GM08714 (cell line): Measurements from ENCODE around the gene TBC1D5.
"Not testable (repeated sequence)": the region's sequence is repeated elsewhere in the genome, so short reads cannot be mapped to it uniquely, and the experiment has no call there.

Source experiments
- H3K4me3 ChIP-seq: fragments of 200-500 bp; sonication (Bioruptor generic); 2 replicates; pipeline ENCODE4 v1.5.1; 2014; ENCODE audit warnings: mild to moderate bottlenecking, low read length, inconsistent platforms
- ZNF274 ChIP-seq: IDR thresholded peaks from 2 replicates; pipeline ENCODE4 v1.6.1; 2012; ENCODE audit warnings: mild to moderate bottlenecking, low read depth, low read length

TBC1D5 gene

DNA sequence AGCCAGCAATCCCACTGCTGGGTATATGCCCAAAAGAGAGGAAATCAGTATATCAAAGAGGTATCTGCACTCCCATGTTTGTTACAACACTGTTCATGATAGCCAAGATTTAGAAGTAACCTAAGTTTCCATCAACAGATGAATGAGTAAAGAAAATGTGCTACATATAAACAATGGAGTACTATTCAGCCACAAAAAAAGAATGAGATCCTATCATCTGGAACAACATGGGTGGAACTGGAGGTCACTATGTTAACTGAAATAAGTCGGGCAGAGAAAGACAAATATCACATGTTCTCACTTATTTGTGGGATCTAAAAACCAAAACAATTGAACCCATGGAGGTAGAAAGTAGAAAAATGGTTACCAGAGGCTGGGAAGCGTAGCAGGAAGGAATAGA is 108.2 kb downstream of the TBC1D5 start:
- no peak overlapping the region for H3K4me3 ChIP-seq
- no peak for TF ChIP-seq ZNF274

DNA sequence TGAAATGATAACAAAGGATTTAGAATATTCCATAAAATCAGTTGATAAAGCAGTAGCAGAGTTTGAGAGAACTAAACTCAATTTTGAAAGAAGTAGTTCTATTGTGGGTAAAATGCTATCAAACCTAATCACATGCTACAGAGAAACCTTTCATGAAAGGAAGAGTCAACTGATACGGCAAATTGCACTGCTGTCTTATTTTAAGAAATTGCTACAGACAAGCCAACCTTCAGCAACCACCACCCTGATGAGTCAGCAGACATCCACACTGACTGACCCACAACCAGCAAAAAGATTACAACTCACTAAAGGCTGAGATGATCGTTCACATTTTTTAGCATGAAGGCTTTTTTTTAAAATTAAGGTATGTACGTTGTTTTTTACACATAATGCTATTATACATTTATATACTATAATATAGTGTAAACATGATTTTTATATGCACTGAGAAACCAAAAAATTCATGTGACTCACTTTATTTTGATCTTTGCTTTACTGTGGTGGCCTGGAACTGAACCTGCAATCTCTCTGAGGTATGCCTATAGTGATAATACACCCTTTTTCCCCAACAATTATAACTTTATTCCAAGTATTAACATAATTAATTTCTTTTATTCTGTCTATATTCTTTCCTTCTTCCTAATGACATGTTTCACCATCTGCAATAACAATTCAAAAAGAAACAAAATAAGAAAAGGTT is 109.9 kb downstream of the TBC1D5 start:
- no peak for TF ChIP-seq ZNF274
- H3K4me3 ChIP-seq: no peak overlapping the region

DNA sequence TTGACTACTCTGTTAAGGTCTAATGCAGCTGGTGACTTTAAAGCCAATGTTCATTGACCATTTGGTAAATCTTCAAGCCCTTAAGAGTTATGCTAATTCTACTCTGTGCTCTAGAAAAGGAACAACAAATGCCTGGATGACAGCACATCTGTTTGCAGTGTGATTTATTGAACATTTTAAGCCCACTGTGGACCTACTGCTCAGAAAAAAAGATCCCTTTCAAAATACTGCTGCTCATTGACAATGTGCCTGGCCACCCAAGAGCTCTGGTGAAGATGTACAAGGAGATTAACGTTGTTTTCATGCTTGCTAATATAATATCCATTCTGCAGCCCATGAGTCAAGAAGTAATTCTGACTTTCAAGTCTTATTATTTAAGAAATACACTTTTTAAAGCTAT is 110.8 kb downstream of the TBC1D5 start:
- TF ChIP-seq ZNF274: no peak
- no peak overlapping the region for H3K4me3 ChIP-seq

DNA sequence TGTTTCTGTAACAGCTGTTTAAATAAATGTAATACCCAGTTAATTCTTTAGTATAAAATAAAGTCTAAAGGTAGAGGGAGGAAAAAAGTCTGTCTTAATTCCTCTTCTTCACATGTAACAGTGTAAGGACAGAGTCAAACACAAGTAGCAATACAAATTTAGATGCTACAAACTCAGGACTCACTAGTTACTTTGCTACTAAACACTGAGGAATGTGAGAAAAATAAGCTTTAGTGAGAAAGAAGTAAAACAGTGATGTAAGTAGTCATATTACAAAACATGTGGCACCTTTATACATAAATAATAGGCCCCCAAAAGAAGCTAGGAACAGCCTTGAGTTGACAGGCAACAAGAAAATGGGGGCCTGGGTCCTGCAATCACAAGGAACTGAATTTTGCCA is 113.0 kb downstream of the TBC1D5 start:
- H3K4me3 ChIP-seq: no peak overlapping the region
- no peak for TF ChIP-seq ZNF274

DNA sequence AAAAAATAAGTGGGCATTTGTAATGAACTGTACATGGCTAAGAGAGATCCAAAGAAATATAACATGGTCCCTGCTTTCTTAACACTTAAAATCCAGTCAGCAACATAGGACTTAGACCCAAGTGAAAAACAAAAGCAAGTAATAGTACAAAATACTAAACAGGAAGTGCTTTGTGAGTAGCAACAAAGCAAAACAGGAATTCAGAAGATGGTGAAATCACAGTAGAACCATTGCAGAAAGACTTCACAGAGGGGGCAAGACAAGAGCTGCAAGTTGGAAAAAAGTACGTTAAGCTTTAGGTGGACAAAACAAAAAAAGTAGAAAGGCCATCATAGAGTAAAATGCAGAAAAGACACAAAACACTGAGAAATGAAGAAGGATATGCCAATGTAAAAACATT is 116.0 kb downstream of the TBC1D5 start:
- no peak for TF ChIP-seq ZNF274
- no peak overlapping the region for H3K4me3 ChIP-seq

DNA sequence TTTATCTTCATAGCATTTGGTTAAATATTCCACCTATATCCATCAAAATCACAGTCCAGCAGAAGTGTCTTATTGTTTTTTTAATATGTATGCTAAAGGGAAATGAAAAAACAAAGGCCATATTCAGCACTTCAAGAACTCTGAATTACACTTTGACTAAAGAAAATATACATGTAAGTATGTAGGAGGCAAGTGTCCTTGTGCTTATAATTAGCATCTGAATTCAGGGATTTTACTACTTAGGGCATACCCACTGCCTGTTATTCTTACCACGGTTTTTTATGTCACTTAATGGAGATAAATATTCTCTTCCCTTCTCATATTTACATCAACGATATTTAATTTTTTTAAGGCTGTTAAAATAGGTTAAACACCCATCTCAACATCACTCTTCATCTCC is 117.3 kb downstream of the TBC1D5 start:
- H3K4me3 ChIP-seq: no peak overlapping the region
- TF ChIP-seq ZNF274: no peak

DNA sequence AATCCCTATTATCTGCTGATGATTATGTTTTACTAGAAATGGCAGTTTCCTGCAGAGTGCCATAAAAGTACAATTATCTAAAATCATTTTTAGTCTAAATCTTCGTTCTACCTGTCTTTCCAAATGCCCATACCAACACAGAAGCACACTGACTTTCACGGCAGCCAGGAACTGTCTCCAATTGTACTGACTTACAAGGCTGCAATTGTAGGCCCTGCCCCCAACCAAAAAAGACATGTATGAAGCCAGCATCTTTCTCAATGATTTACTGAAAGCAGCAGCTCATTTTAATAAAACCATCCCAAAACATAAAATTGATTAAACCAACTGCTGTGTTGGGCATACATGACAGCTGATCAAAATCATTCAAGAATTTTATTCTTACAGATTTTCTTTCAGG is 119.0 kb downstream of the TBC1D5 start:
- no peak overlapping the region for H3K4me3 ChIP-seq
- TF ChIP-seq ZNF274: no peak

DNA sequence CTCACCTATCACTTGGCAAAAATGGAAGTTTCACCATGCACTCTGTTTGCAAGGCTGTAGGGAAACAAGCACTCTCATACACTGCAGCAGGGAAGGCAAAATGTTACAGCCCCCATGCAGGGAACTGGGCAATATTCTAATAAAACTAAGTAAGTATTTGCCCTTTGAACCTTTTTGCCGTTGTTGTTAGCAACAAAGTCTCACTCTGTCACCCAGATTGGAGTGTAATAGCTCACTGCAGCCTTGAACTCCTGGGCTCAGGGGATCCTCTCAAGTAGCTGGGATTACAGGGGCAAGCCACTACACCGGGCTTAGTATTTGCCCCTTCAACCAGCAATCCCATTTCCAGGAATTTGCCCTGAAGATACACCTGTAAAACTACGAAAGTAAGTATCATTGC is 122.5 kb downstream of the TBC1D5 start:
- no peak for TF ChIP-seq ZNF274
- H3K4me3 ChIP-seq: no peak overlapping the region

DNA sequence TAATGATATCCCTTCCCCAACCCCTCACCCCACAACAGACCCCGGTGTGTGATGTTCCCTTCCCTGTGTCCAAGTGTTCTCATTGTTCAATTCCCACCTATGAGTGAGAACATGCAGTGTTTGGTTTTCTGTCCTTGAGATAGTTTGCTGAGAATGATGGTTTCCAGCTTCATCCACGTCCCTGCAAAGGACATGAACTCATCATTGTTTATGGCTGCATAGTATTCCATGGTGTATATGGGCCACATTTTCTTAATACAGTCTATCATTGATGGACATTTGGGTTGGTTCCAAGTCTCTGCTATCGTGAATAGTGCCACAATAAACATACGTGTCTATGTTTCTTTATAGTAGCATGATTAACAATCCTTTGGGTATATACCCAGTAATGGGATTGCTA is 129.4 kb downstream of the TBC1D5 start:
- not testable (repeated sequence) for H3K4me3 ChIP-seq

DNA sequence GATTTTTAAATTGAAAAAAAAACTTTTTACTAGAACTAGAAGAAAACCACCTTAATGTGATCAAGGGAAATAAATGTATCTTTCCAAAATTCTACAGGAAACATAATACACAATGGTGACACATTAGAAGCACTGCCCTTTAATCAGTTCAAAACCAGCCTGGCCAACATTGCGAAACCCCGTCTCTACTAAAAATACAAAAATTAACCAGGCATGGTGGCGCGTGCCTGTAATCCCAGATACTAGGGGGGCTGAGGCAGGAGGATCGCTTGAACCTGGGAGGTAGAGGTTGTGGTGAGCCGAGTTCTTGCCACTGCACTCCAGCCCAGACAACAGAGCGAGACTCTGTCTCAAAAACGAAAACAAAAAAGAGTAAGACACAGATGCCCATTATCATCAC is 134.5 kb downstream of the TBC1D5 start:
- H3K4me3 ChIP-seq: no peak overlapping the region
- no peak for TF ChIP-seq ZNF274

DNA sequence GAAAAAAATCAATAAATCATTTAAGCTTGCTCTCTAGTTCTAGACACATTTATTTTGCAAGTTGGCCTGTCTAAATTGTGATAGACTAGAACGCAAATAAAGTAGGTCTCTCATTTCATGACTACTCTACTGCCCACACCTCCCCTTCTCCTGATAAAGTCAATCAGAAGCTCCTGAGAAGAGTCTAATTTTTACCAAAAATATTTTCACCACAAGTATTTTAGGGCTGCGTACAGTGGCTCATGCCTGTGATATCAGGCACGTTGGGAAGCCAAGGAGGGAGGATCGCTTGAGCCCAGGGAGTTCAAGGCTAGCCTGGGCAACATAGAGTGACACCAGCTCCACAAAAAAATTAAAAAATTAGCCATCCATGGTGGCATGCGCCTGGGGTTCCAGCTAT is 136.5 kb downstream of the TBC1D5 start:
- no peak for TF ChIP-seq ZNF274

DNA sequence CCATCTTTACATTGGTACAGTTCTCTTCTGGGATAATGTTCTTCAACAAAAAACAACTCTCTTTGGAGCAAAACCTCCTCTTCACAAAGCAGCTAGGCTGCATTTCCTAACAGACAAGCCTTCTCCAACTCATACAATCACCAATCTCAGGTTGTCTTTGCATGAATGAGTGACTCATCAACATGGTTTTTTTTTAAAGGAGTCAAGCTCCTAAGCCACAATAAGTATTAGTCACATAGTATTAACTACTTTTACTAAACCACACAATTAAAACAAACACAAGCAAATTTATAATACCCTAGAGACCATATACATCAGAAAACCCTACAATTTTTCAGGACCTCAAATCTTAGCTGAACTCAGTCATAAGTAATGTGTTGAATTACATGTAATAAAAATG is 137.4 kb downstream of the TBC1D5 start:
- no peak for TF ChIP-seq ZNF274
- no peak overlapping the region for H3K4me3 ChIP-seq

More for the DNA sequence above, 136.5 kb downstream of the TBC1D5 start:
- no peak overlapping the region for H3K4me3 ChIP-seq

DNA sequence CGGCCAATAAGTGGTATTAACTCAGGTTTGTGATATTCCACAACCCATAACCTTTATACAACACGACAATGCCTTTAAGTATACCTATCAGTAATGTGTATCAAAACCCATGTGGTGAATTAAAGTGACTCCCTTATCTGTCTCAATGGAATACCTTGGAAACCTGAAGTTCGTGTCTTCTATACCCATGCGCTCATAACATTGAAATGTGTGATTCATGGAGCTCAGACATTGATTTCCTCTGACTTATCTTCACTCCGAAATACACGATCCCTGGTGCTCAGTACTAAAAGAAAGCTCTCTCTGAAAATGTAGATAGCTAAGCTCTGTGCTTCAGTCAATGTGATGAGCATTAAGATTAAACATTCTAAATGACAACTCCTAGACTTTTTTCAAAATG is 140.3 kb downstream of the TBC1D5 start:
- H3K4me3 ChIP-seq: no peak overlapping the region
- TF ChIP-seq ZNF274: no peak

DNA sequence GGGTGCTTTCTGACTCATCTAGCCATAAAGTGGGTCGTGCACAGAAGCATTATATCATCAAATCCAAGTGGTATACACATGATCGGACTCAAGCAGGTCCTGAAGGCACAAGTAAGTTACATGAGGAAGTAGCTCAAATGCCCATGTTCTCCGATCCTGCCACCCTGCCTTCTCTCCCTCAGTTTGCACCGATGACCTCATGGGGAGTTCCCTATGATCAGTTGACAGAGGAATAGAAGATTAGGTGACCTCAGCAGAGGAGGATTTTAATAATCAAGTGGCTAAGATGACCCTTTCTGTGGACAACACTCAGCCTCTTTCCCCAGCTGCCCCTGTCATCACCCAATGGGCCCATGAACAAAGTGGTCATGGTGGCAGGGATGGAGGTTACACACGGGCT is 149.5 kb downstream of the TBC1D5 start:
- no peak for TF ChIP-seq ZNF274
- no peak overlapping the region for H3K4me3 ChIP-seq

DNA sequence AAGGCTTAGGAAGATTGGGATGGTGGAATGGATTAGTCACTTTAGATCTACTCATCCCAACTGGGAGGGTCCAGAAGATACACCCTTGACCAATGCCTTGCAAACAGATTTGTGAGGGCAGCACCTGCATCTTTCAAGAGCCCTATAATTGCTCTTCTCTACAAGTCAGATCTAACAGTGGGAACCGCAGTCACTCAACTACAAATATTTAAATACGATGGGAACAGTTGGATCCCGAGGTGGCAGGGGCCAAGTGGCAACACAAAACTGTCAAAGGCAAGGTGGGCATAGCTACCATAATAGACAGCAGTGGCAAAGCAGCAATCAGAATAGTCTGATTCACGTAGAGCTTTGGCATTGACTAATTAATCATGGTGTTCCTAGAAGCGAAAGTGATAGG is 152.0 kb downstream of the TBC1D5 start:
- TF ChIP-seq ZNF274: no peak
- H3K4me3 ChIP-seq: no peak overlapping the region

DNA sequence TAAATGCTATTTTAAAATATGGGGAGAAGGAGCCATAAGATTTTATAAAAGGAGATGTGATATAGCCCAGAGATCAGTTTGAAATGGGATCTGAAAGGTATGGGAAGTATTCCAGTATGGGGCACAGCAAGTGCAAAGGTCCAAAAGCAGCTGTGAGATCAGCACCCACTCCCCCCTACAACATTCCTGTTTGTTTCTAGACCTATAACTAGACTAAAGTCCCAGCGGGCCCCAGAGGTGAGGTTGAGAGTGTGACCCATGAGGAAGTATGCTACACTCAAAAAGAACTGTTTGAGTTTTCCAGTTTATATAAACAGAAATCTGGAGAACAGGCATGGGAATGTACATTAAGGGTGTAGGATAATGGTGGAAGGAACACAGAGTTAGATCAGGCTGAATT is 152.5 kb downstream of the TBC1D5 start:
- no peak overlapping the region for H3K4me3 ChIP-seq
- no peak for TF ChIP-seq ZNF274
